Measurements from ENCODE around the gene STIMATE.

Gene STIMATE

GRCh38 chr3:52791928-52792327, 105.4 kb downstream of the STIMATE start:
- DNase-seq (ENCODE audit: low read depth in 2 of 2): no peak

- no peak for DNase-seq (ENCODE audit: low read depth in 2 of 2)
These were observed 106.0 kb downstream of the STIMATE start for GRCh38 chr3:52791366-52791765.

- DNase-seq (ENCODE audit: low read depth in 2 of 2): no peak
These were observed 106.6 kb downstream of the STIMATE start for GRCh38 chr3:52790741-52791140.

DNA sequence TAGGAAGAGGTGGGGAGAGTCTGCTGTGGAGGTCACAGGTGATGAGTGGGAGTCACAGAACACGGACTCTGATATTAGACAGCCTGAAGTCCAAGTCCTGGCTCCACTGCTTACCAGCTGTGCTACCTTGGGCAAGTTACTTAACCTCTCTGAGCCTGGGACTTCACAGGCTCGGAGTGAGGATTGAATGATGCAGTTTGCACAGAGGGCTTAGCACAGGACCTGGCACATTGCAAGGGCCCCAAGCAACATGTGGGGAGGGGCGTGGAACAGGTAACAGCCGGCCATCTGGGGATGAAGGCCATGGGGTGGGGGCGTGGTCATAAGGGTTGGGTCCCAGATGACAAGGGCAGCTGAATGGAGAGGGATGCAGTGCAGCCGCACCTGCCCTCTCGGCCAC, 107.0 kb downstream of the STIMATE start:
- DNase-seq (ENCODE audit: low read depth in 2 of 2): no peak

- DNase-seq (ENCODE audit: low read depth in 2 of 2): no peak
These were observed 107.7 kb downstream of the STIMATE start for GRCh38 chr3:52789746-52790040.

DNA sequence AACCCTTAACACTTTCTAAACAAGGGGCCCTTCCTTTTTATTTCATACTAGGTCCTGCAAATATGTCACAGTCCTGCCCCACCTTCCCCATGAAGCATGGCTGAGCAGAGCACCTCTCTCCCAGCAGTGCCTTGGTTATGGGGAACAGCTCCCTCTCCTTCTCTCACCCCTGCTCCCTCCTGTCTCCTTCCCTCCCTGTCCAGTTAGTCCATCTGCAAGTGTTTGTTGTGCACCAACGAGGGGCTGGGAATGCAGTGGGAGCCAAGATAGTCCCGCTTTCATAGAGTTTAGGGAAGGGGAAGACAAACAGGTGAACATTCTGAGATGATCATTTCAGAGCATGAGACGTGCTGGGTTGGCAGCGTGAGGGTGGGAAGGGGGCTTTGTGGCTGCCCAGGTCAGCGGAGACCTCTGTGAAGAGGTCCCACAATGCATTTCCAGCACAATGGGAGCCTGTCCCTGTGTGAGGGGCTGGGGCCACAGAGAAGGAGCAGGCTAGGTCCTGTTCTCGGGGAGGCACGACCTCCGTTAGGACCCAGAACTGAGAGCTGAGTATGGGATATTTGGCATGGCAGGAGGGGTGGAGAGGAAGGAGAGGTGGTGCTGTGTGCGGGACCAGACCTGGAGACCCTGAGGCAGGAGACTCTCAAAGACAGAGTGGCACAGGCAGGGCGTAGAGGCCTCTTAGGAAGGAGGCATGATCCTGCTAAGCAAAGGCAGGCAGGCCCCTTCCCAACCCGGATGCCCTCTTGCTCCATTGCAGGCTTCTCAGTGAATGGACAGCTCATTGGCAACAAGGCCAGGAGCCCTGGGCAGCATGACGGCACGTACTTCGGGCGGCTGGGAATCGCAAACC, 108.2 kb downstream of the STIMATE start:
- no peak for DNase-seq (ENCODE audit: low read depth in 2 of 2)

DNA sequence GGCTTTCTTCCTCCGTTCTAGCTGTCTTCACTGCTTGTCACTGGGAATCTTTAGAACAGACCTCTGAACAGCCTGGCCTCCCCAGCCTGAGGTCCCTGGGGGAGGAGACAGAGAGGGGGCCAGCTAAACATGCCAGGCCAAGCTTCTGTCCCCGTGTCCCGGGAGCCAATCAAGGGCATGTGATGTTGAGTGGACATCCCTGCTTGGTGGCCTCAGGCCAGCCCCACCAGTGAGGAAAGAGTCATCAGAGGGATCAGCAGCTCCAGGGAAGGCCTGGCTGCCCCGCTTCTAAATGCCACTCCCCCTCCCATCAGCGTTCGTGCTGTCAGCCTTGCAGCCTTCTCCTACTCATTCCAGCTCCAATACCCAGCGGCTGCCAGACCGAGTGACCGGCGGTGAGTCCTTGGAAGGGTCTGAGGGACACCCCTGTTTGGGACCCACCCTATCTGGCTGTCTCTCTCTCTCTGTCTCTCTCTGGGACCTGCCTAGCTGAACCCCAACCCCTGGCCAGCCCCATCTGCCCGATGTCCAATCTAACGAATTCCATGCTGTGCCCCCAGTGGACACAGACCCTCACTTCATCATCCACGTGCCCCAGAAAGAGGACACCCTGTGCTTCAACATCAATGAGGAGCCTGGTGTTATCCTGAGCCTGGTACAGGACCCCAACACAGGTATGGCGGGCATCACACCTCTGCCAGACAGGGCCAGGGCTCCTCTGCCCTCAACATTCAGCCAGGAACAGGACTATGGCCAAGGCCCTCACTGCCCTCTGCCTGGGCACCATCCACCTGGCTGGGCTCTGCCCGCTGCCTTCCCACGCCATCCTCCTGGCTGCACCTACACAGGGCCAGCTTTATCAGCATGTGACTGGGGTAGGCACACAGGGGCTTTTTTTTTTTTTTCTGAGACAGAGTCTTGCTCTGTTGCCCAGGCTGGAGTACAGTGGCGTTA, 109.4 kb downstream of the STIMATE start:
- no peak for DNase-seq (ENCODE audit: low read depth in 2 of 2)

GRCh38 chr3:52787246-52787645, 110.1 kb downstream of the STIMATE start:
- DNase-seq (ENCODE audit: low read depth in 2 of 2): no peak

Data from fibroblast of skin of left biceps (primary cell).